GM12878 (cell line): ENCODE results near the gene HTR1D. TPM values are rescaled to one million over a fixed set of nuclear protein-coding genes. Genes with fewer than 3 reads are reported as not detected.
A peak's percentile ranks its signal among the peaks of the same experiment; 100 is the strongest.

Experiments
- ATAC-seq: fragments of 200-7000 bp; cut with Tn5 transposase; 3 replicates; pipeline ENCODE4 v1.9.1; 2020; ENCODE audit warnings: mild to moderate bottlenecking, moderate library complexity
- BruUV-seq: library from RNA; stranded (reverse); fragments of 400-500 nt; replicated peaks from 2 replicates; lab custom pipeline; 2021; lab: Mats Ljungman, UMichigan
- CTCF ChIA-PET: fragments of 300-600 bp; sonication (Branson Sonifier 250); formaldehyde crosslinking; extraction: SDS; loops from one replicate; lab custom pipeline; 2021; ENCODE audit warnings: inconsistent platforms; lab: Yijun Ruan, JAX
- POLR2A ChIA-PET: fragments of 350-600 bp; formaldehyde crosslinking; extraction: SDS; loops from one replicate; lab custom pipeline; 2021; ENCODE audit warnings: inconsistent platforms; lab: Charles Lee
- RAD21 ChIA-PET: fragments of 300-600 bp; sonication (Branson Sonifier 250); formaldehyde crosslinking; loops from one replicate; lab custom pipeline; 2023; ENCODE audit warnings: antibody characterized with exemption; ENCODE audit not compliant: unreplicated experiment; lab: Charles Lee
- SMC1A ChIA-PET: fragments of 300-600 bp; sonication (Branson Sonifier 250); formaldehyde crosslinking; loops from one replicate; lab custom pipeline; 2023; ENCODE audit not compliant: unreplicated experiment, uncharacterized antibody; lab: Charles Lee
- DNase-seq: peaks from one replicate; pipeline ENCODE4 v3.0.0-alpha.2; 2011; ENCODE audit warnings: low read depth, low spot score
- FAIRE-seq: peaks from 3 replicates; lab custom pipeline; 2011; peaks lifted over from hg19 to GRCh38; lab: Jason Lieb, UNC
- H2AFZ ChIP-seq: 2 replicates; pipeline ENCODE4 v1.6.0; 2011; ENCODE audit warnings: low read depth, low read length, control low read depth; ENCODE audit not compliant: control insufficient read depth
- H3K27ac ChIP-seq: 2 replicates; pipeline ENCODE4 v1.5.1; 2011; ENCODE audit warnings: control low read depth; ENCODE audit not compliant: control insufficient read depth, insufficient read depth
- H3K27me3 ChIP-seq, 2 experiments: replicated peaks in 1 of 2; 2 replicates each; pipeline versions ENCODE4 v1.6.0 to v1.6.1; 2011; ENCODE audit warnings: low read length in 1 of 2; ENCODE audit not compliant: control insufficient read depth in 2 of 2, insufficient read depth in 2 of 2
- H3K36me3 ChIP-seq, 2 experiments: 2 replicates each; pipeline ENCODE4 v1.5.1; 2011; ENCODE audit warnings: low read length in 1 of 2; ENCODE audit not compliant: control insufficient read depth in 2 of 2, insufficient read depth in 2 of 2
- H3K4me1 ChIP-seq: 2 replicates; pipeline ENCODE4 v1.6.1; 2011; ENCODE audit warnings: mild to moderate bottlenecking, low read length, moderate library complexity, mixed read lengths; ENCODE audit not compliant: control insufficient read depth, insufficient read depth
- H3K4me2 ChIP-seq: 2 replicates; pipeline ENCODE4 v1.6.0; 2011; ENCODE audit warnings: control low read depth; ENCODE audit not compliant: control insufficient read depth, insufficient read depth
- H3K4me3 ChIP-seq: fragments of 200-600 bp; sonication (generic); 2 replicates; pipeline ENCODE4 v1.5.1; 2016
- H3K79me2 ChIP-seq: 2 replicates; pipeline ENCODE4 v1.6.0; 2011; ENCODE audit warnings: low read length; ENCODE audit not compliant: control insufficient read depth, insufficient read depth
- H3K9ac ChIP-seq: 2 replicates; pipeline ENCODE4 v1.8.0; 2011; ENCODE audit warnings: low read length, control low read depth, mixed read lengths; ENCODE audit not compliant: control insufficient read depth, insufficient read depth
- H3K9me3 ChIP-seq: replicated peaks from 3 replicates; pipeline ENCODE4 v1.5.1; 2011; ENCODE audit warnings: mild to moderate bottlenecking, low read length; ENCODE audit not compliant: control insufficient read depth, insufficient read depth
- H4K20me1 ChIP-seq: 2 replicates; pipeline ENCODE4 v1.6.0; 2011; ENCODE audit not compliant: control insufficient read depth, insufficient read depth
- DPF2 ChIP-seq: fragments of 450-650 bp; IDR thresholded peaks from 2 replicates; pipeline ENCODE4 v1.6.1; 2017; ENCODE audit warnings: mild to moderate bottlenecking
- EZH2 ChIP-seq: IDR thresholded peaks from 2 replicates; pipeline ENCODE4 v1.6.1; 2012; ENCODE audit warnings: low read depth, mild to moderate bottlenecking, control low read depth, inconsistent platforms, low read length, borderline replicate concordance; ENCODE audit not compliant: control insufficient read depth
- GATAD2B ChIP-seq: fragments of 450-650 bp; conservative IDR thresholded peaks from 2 replicates; pipeline ENCODE4 v1.6.1; 2017; ENCODE audit warnings: low read depth, mild to moderate bottlenecking, moderate library complexity
- NFIC ChIP-seq: IDR thresholded peaks from 2 replicates; pipeline ENCODE4 v1.6.1; 2012; ENCODE audit warnings: low read depth, mild to moderate bottlenecking, inconsistent platforms, low read length, moderate library complexity
- NRF1 ChIP-seq: conservative IDR thresholded peaks from 2 replicates; pipeline ENCODE4 v1.6.1; 2011; ENCODE audit warnings: mild to moderate bottlenecking, low read depth, low read length, improper control_type of control experiment
- RAD21 ChIP-seq: IDR thresholded peaks from 2 replicates; pipeline ENCODE4 v1.6.1; 2011; ENCODE audit warnings: mild to moderate bottlenecking, low read depth, low read length, moderate library complexity; ENCODE audit not compliant: insufficient read depth
- SMAD1 ChIP-seq: fragments of 450-650 bp; IDR thresholded peaks from 2 replicates; pipeline ENCODE4 v1.6.1; 2018; ENCODE audit warnings: mild to moderate bottlenecking, low read depth; ENCODE audit not compliant: partially characterized antibody
- WGBS: methylation state at CpG from one replicate; pipeline ENCODE4 v1.1.6; 2016; ENCODE audit warnings: low lambda C conversion rate; ENCODE audit not compliant: insufficient replicate concordance, insufficient coverage; ENCODE audit errors: missing lambda C conversion rate; 5-methylcytosine and 5-hydroxymethylcytosine counted together
- in situ Hi-C: fragments of 300-500 bp; cut with MboI; formaldehyde crosslinking; loops from 9 replicates; pipeline ENCODE4 v1.14.3; 2018; ENCODE audit warnings: mixed read lengths
- intact Hi-C: fragments of 100-400 bp; cut with micrococcal nuclease; formaldehyde crosslinking; loops from one replicate; pipeline ENCODE4 v1.14.2; 2022; ENCODE audit not compliant: unreplicated experiment
- polyA plus RNA-seq, 11 experiments: library from polyadenylated mRNA; depleted of rRNA in 4 of 11; unstranded in 6 of 11; stranded (reverse) in 5 of 11; fragments of >200 nt; fragmentation: Nextera tagmentation in 4 of 11; fragmentation: Illumina TruSeq in 1 of 11; extraction: Ambion mirVana in 4 of 11; extraction: Trizol in 1 of 11; gene quantifications; 1 replicate in 1 of 11; 2 replicates in 10 of 11; pipeline versions ENCODE4 v1.2.1 to v1.2.3, GENCODE V29; 2011 to 2016; ENCODE audit warnings: inconsistent platforms in 2 of 11, missing spikeins in 2 of 11, low read depth in 1 of 11
- total RNA-seq, 4 experiments: library from RNA; depleted of rRNA in 3 of 4; stranded (reverse); fragments of >200 nt in 3 of 4; fragmentation: Illumina TruSeq in 1 of 4; extraction: Trizol in 1 of 4; gene quantifications; 2 replicates each; pipeline versions ENCODE4 v1.2.1 to v1.2.3, GENCODE V29; 2013 to 2021
- TF ChIP-seq, protein P1 (sequence below): IDR thresholded peaks from 2 replicates; pipeline ENCODE4 v1.6.1; 2012; ENCODE audit warnings: mild to moderate bottlenecking, low read depth, low read length
- TF ChIP-seq, protein P2 (sequence below): IDR thresholded peaks from 2 replicates; pipeline ENCODE4 v1.6.1; 2012; ENCODE audit warnings: low read length, inconsistent platforms
- TF ChIP-seq, protein P3 (sequence below): fragments of 450-650 bp; IDR thresholded peaks from 2 replicates; pipeline ENCODE4 v1.6.1; 2016; ENCODE audit warnings: mild to moderate bottlenecking, moderate library complexity, borderline replicate concordance

The HTR1D gene
- total and polyA plus RNA-seq, 10 of the 15 experiments (the other 5 are each of a cell fraction or from before 2014, with no cell fraction given) = 0.07 TPM; not detected in 9

DNA sequence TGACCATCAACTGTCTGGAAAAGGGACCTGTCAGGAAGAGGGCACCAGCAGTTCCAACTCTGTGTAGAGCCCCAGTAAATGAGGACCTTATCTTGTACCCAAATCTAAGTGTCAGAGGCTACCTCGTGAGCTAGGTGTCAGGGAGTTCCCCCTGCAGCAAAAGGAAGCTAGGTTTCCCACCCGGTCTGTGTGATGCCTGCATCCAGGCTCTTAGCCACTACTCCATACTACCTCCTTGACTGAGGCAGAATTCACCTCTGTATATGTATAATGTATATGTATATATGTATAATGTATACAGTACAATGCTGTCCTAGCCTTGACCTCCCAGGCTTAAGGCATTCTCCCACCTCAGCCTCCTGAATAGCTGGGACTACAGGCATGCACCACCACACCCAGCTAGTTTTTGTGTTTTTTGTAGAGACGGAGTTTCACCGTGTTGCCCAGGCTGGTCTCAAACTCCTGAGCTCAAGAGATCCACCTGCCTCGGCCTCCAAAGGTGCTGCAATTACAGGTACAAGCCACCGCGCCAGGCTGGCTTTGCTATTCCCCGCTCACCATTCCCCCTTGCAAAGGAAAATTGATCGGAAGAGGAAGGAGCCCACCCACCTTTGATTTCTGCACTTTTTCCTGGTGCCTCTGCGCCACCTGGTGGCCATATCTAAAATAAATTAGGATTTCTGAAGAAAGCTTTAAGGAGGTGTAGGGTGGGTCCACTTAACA lies 32.9 kb downstream of the HTR1D start (continued):
- TF ChIP-seq GATAD2B = no peak
- peak; percentile 97 for TF ChIP-seq RAD21

DNA sequence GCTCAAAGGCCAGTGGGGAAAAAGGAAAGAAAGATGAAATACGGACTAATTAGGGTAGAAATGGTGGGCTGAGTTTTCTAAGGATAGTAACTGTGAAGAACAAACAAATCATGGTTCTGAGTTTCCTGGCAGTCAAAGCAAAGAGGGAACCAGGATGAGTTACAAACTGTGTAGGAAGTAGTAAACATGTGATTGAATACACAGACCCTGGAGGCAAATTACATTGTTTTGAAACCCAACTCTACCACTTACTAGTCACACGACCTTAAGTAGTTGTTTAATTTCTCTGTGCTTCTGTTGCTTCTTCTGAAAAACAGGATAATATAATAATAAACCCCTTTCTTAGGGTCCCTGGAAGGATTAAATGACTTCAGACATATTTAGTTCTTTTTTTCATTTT lies 37.4 kb downstream of the HTR1D start:
- H3K4me1 ChIP-seq = peaks cover 13% of the 10 kb centered on the region
- no peaks in the 10 kb centered on the region for H3K27me3 ChIP-seq
- intact Hi-C loops = no loop called here
- DNase-seq (no peak), ATAC-seq (no peak), FAIRE-seq (no peak)
- H3K27ac ChIP-seq = no peak overlapping the region
- BruUV-seq = no TSS peak
- H3K4me2 ChIP-seq = no peak overlapping the region
- H3K4me3 ChIP-seq = no peak overlapping the region
- no peaks in the 10 kb centered on the region for H3K9me3 ChIP-seq
- H4K20me1 ChIP-seq = no peaks in the 10 kb centered on the region
- H3K9ac ChIP-seq = no peak overlapping the region
- WGBS = 20% methylated on average over 2 of the region's 2 CpGs
- POLR2A ChIA-PET = interaction anchor here (0.7 to 0.9 kb wide), 2 partner anchors 77 kb away, joined by 3 read pairs; no protein-coding TSS in a partner anchor
- SMC1A ChIA-PET = interaction anchor here (1.4 to 15.5 kb wide), 4 partner anchors 67 to 85 kb away, joined by 13 to 199 read pairs (median 57); no protein-coding TSS in a partner anchor
- no peak overlapping the region for H2AFZ ChIP-seq
- H3K36me3 ChIP-seq = no peaks in the 10 kb centered on the region
- in situ Hi-C loops = no loop called here
- CTCF ChIA-PET = interaction anchor here (1.6 to 22.0 kb wide), 3 partner anchors 10 to 85 kb away, joined by 4 to 961 read pairs (median 5); no protein-coding TSS in a partner anchor
- no peaks in the 10 kb centered on the region for H3K79me2 ChIP-seq
- RAD21 ChIA-PET = interaction anchor here (0.6 to 5.5 kb wide), 3 partner anchors 11 to 81 kb away, joined by 3 to 71 read pairs (median 4); partner anchors contain the start of gene LUZP1
- TF ChIP-seq DPF2 (no peak), NRF1 (no peak), EZH2 (no peak), NFIC (no peak), SMAD1 (no peak)
- TF ChIP-seq, protein P1, sequence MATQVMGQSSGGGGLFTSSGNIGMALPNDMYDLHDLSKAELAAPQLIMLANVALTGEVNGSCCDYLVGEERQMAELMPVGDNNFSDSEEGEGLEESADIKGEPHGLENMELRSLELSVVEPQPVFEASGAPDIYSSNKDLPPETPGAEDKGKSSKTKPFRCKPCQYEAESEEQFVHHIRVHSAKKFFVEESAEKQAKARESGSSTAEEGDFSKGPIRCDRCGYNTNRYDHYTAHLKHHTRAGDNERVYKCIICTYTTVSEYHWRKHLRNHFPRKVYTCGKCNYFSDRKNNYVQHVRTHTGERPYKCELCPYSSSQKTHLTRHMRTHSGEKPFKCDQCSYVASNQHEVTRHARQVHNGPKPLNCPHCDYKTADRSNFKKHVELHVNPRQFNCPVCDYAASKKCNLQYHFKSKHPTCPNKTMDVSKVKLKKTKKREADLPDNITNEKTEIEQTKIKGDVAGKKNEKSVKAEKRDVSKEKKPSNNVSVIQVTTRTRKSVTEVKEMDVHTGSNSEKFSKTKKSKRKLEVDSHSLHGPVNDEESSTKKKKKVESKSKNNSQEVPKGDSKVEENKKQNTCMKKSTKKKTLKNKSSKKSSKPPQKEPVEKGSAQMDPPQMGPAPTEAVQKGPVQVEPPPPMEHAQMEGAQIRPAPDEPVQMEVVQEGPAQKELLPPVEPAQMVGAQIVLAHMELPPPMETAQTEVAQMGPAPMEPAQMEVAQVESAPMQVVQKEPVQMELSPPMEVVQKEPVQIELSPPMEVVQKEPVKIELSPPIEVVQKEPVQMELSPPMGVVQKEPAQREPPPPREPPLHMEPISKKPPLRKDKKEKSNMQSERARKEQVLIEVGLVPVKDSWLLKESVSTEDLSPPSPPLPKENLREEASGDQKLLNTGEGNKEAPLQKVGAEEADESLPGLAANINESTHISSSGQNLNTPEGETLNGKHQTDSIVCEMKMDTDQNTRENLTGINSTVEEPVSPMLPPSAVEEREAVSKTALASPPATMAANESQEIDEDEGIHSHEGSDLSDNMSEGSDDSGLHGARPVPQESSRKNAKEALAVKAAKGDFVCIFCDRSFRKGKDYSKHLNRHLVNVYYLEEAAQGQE = no peak
- TF ChIP-seq, protein P2, sequence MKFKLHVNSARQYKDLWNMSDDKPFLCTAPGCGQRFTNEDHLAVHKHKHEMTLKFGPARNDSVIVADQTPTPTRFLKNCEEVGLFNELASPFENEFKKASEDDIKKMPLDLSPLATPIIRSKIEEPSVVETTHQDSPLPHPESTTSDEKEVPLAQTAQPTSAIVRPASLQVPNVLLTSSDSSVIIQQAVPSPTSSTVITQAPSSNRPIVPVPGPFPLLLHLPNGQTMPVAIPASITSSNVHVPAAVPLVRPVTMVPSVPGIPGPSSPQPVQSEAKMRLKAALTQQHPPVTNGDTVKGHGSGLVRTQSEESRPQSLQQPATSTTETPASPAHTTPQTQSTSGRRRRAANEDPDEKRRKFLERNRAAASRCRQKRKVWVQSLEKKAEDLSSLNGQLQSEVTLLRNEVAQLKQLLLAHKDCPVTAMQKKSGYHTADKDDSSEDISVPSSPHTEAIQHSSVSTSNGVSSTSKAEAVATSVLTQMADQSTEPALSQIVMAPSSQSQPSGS = no peak
- TF ChIP-seq, protein P3, sequence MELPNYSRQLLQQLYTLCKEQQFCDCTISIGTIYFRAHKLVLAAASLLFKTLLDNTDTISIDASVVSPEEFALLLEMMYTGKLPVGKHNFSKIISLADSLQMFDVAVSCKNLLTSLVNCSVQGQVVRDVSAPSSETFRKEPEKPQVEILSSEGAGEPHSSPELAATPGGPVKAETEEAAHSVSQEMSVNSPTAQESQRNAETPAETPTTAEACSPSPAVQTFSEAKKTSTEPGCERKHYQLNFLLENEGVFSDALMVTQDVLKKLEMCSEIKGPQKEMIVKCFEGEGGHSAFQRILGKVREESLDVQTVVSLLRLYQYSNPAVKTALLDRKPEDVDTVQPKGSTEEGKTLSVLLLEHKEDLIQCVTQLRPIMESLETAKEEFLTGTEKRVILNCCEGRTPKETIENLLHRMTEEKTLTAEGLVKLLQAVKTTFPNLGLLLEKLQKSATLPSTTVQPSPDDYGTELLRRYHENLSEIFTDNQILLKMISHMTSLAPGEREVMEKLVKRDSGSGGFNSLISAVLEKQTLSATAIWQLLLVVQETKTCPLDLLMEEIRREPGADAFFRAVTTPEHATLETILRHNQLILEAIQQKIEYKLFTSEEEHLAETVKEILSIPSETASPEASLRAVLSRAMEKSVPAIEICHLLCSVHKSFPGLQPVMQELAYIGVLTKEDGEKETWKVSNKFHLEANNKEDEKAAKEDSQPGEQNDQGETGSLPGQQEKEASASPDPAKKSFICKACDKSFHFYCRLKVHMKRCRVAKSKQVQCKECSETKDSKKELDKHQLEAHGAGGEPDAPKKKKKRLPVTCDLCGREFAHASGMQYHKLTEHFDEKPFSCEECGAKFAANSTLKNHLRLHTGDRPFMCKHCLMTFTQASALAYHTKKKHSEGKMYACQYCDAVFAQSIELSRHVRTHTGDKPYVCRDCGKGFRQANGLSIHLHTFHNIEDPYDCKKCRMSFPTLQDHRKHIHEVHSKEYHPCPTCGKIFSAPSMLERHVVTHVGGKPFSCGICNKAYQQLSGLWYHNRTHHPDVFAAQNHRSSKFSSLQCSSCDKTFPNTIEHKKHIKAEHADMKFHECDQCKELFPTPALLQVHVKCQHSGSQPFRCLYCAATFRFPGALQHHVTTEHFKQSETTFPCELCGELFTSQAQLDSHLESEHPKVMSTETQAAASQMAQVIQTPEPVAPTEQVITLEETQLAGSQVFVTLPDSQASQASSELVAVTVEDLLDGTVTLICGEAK = no peak
